SJCRH30 (cell line): ENCODE measurements around the gene A4GNT. TPM values are rescaled to one million over a fixed set of nuclear protein-coding genes. Genes with fewer than 3 reads are reported as not detected.

Source experiments
- DNase-seq, 2 experiments: peaks; one replicate each; pipeline ENCODE4 v3.0.0-alpha.2; 2015 to 2020
- H3K27ac ChIP-seq: fragments of 250-450 bp; sonication (Bioruptor Pico); 2 replicates; pipeline ENCODE4 v1.5.1; 2020; ENCODE audit warnings: mild to moderate bottlenecking, moderate library complexity
- H3K27me3 ChIP-seq: fragments of 250-450 bp; sonication (Bioruptor Pico); 2 replicates; pipeline ENCODE4 v1.5.1; 2020; ENCODE audit warnings: mild to moderate bottlenecking, moderate library complexity
- H3K36me3 ChIP-seq: fragments of 250-450 bp; sonication (Bioruptor Pico); 2 replicates; pipeline ENCODE4 v1.5.1; 2020; ENCODE audit warnings: mild to moderate bottlenecking, moderate library complexity
- H3K4me1 ChIP-seq: fragments of 250-450 bp; sonication (Bioruptor Pico); 2 replicates; pipeline ENCODE4 v1.5.1; 2020; ENCODE audit warnings: mild to moderate bottlenecking, moderate library complexity
- H3K4me3 ChIP-seq: fragments of 250-450 bp; sonication (Bioruptor Pico); 2 replicates; pipeline ENCODE4 v1.5.1; 2020; ENCODE audit warnings: mild to moderate bottlenecking, moderate library complexity
- H3K9me3 ChIP-seq: fragments of 250-450 bp; sonication (Bioruptor Pico); replicated peaks from 2 replicates; pipeline ENCODE4 v1.5.1; 2020; ENCODE audit warnings: mild to moderate bottlenecking, moderate library complexity
- total RNA-seq: library from RNA; depleted of rRNA; stranded (reverse); fragments of >200 nt; shearing (Covaris generic); gene quantifications from 2 replicates; pipeline ENCODE4 v1.2.3, GENCODE V29; 2014

A4GNT gene
- total RNA-seq, 1 experiment from 2014 or later = 0.16 TPM

DNA sequence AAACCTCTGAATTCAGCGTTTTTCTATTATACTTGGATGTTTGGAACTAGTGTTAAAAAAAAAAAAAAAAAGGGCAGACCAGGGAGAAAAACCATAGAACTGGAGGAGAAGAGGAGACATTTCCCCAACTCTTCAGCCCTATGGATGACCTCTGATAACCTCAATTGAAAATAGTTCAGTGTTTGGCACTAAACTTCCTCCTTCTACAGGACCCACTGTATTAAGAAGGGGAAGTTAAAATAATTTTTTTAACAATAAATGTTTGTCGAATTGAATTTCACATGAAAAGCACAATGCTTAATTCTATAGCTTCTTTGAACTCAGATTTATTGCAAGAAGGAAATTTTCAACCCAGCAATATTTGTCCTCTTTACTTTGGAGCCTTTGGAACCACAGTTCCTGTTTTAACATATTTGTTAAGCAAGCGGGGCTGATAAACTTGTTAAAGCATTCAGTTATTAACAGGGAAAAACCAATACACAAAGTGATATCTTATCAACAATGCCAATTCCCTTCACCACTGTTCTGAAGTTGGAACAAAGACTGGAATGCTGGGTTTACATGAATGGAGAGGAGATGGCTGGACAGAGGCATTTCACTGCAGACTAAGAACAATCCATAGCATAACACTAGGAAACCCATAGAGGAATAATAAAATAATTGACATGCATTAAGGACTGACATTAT, 3.1 kb upstream of the A4GNT start:
- Histone ChIP-seq H3K9me3 (no peaks in the 10 kb centered on the region), H3K27me3 (no peaks in the 10 kb centered on the region), H3K36me3 (no peaks in the 10 kb centered on the region), H3K4me3 (no peak overlapping the region), H3K27ac (no peak overlapping the region), H3K4me1 (peaks cover 6% of the 10 kb centered on the region)
- no peak for DNase-seq

GRCh38 chr3:138127636-138128365, 4.4 kb downstream of the A4GNT start:
- H3K27ac ChIP-seq = no peak overlapping the region; the same call in 1 of the 2 replicates
- no peaks in the 10 kb centered on the region for H3K27me3 ChIP-seq
- DNase-seq = peak; percentile 86 to 93
- H3K4me1 ChIP-seq = peaks cover 28% of the 10 kb centered on the region
- 0 out of 2 replicates have a peak, but pooled peaks cover 6% of the 10 kb centered on the region for H3K9me3 ChIP-seq
- H3K36me3 ChIP-seq = no peaks in the 10 kb centered on the region
- H3K4me3 ChIP-seq = no peak overlapping the region

- H3K27ac ChIP-seq = peak overlapping the region; percentile 49
- H3K27me3 ChIP-seq = no peaks in the 10 kb centered on the region
- H3K4me1 ChIP-seq = peaks cover 25% of the 10 kb centered on the region
- peak; percentile 72 to 87 for DNase-seq
- H3K9me3 ChIP-seq = 0 out of 2 replicates have a peak, but pooled peaks cover 6% of the 10 kb centered on the region
- H3K4me3 ChIP-seq = peak overlapping the region; percentile 41
- H3K36me3 ChIP-seq = no peaks in the 10 kb centered on the region
These were observed 6.5 kb downstream of the A4GNT start for GRCh38 chr3:138125548-138126221.

DNA sequence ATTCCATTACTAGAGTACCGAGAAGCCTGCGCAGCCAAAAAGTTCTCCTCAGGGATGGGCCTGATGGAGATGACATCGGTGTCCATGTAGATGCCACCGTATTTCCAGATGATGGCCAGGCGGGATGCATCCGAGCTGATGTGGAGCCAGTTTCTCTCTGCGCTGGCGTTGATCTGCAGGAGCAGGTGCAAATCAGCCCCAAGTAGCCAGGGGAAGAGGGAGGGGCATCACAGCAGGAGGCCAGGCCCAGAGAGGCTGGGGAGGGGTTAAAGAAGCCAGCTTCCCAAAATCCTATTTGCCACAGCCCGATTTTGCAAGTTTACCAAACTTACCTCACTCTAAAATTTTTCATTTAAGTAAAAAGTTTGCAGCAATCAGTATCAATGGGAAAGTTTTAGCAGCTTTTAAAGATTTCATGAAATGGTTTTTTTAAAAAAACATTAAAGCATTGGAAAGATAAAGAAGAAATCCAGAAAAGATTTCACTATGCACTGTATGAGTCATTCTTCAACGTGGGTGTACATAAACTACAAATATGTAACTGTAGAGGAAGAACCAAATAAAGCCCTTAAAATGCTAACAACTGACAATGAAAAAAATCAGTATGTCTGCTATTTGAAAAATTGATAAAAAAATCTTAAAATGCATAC, 7.4 kb downstream of the A4GNT start:
- DNase-seq = peak; percentile 95 to 97
- 0 out of 2 replicates have a peak, but pooled peaks cover 6% of the 10 kb centered on the region for H3K9me3 ChIP-seq
- no peaks in the 10 kb centered on the region for H3K36me3 ChIP-seq
- no peaks in the 10 kb centered on the region for H3K27me3 ChIP-seq
- peak overlapping the region; percentile 49 for H3K27ac ChIP-seq
- peak overlapping the region; percentile 41 for H3K4me3 ChIP-seq
- H3K4me1 ChIP-seq = peaks cover 24% of the 10 kb centered on the region

- H3K4me1 ChIP-seq = peaks cover 24% of the 10 kb centered on the region
These were observed 8.0 kb downstream of the A4GNT start for GRCh38 chr3:138124188-138124587.

DNA sequence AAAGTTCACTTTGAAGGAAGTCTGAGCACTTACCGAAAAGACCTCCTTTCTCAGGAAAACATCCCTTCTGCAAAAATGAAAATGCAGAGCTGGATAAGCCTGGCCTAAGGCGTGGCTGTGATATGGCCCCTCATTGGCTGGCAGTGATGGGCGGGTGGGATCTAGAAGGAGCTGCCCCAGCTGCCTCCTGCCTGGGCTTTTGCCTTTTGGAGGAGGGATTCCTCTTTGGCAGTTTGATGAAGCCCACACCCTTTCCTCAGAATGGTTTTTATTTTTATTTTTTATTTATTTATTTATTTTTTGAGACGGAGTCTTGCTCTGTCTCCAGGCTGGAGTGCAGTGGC, 12.8 kb downstream of the A4GNT start:
- Histone ChIP-seq H3K9me3 (0 out of 2 replicates have a peak, but pooled peaks cover 6% of the 10 kb centered on the region), H3K36me3 (no peaks in the 10 kb centered on the region), H3K4me1 (peaks cover 2% of the 10 kb centered on the region; the same call in 1 of the 2 replicates), H3K27ac (no peak overlapping the region), H3K4me3 (peak overlapping the region; percentile 16; the same call in 1 of the 2 replicates), H3K27me3 (no peaks in the 10 kb centered on the region)
- peak; percentile 62 to 71 for DNase-seq

More at GRCh38 chr3:138124188-138124587, 8.0 kb downstream of the A4GNT start:
- DNase-seq = no peak
- Histone ChIP-seq H3K27ac (peak overlapping the region; percentile 49; the same call in 1 of the 2 replicates), H3K36me3 (no peaks in the 10 kb centered on the region), H3K4me3 (no peak overlapping the region), H3K27me3 (no peaks in the 10 kb centered on the region), H3K9me3 (0 out of 2 replicates have a peak, but pooled peaks cover 6% of the 10 kb centered on the region)

DNA sequence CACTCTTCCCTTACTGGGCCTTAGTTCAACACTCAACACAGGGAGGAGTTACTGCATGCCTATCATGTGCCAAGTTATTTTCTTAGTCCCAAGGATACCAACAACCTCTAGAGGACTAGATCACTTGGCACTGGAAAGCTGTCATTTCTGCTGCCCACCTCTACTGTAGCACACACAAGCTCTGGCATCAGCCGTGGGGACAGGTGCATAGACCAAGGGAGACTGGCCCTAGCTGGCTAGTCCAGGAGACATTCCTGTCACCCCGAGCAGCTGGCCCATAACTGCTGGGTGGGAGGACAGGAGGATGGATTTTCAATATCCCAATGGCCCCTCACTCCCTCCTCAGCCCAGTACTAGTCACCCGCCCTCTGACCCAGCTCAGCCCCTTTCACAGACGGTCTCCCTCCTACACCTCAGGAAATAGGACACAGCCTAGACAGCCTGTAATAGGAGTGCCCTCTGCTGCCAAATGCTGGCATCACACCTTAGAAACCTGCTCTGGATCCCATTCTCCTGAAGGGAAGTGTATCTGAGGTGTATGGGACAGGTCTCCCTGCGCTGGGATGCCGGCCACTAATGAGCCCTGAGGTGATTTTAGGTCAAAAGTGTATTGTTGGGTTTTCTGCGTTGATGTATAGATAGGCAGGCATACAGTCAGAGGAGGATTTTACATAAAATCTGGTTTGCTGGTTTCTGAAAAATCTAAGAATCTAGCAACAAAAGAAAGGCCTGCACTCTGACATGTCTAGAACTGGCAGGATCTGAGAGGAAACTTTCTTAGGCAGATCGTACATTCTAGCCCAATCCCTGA, 13.4 kb downstream of the A4GNT start:
- Histone ChIP-seq H3K27me3 (no peaks in the 10 kb centered on the region), H3K27ac (no peak overlapping the region), H3K9me3 (0 out of 2 replicates have a peak, but pooled peaks cover 4% of the 10 kb centered on the region), H3K36me3 (no peaks in the 10 kb centered on the region), H3K4me1 (no peaks in the 10 kb centered on the region), H3K4me3 (peak overlapping the region; percentile 16; the same call in 1 of the 2 replicates)
- DNase-seq = peak; percentile 69 to 89

DNA sequence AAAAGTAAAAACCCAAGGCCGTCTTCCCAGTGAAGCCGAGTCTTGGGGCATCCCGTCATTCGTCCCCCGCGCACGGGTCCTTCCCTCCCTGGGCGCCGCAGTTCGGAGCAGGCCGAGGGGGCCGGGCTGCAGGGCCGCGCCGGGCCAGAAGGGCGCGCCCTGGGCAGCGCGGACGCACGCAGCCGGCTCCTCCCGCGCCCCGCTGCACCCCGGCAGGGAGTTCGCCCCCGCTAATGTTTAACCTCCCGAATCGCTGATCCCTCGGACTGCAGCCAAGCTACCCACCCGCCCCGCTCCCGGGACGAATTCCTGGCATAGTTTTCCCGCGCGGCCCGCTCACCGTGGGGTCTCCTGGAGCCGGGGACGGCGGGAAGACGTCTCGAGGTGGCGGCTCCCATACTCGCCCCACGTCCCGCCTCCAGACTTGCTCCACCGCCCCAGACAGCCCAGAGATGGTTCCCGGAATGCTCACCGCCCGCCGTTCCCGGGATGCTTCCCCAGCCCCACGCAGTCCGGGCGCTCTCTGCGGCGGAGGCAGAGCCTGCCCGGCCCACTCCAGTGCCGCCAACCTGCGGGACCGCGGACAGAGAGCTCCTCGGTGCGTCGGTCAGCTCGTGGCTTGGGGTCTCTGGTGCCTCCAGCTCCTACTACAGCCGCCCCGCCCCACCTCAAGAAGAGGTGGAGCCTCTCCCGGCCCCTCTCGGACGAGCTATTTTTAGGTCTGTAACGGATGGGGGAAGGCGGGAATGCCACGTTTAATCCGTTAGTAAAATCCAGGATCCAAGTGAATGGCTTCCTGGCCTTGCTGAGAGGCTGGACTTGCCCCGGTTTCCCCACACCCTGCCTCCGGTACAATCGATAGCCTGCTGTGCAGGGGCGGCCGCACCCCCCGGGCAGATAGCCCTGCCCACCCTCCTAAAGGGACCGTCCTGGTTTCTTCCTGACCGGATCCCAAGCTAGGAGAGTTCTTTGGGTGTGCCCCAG, 16.9 kb downstream of the A4GNT start, which contains the start of gene DZIP1L:
TSS of gene DZIP1L (minus strand) at position 621 of the 984 bp plus-strand sequence. CDS start 11,637 bp downstream, outside the sequence.
- DNase-seq = peak; percentile 82 to 83
- Histone ChIP-seq H3K9me3 (no peaks in the 10 kb centered on the region), H3K27ac (peak within 1 kb of the TSS; percentile 78), H3K4me1 (no peaks in the 10 kb centered on the region), H3K27me3 (no peaks in the 10 kb centered on the region), H3K4me3 (peak within 1 kb of the TSS; percentile 88), H3K36me3 (no peaks in the 10 kb centered on the region; the same call in 1 of the 2 replicates)

GRCh38 chr3:138114431-138114918, 17.7 kb downstream of the A4GNT start:
- Histone ChIP-seq H3K27me3 (no peaks in the 10 kb centered on the region), H3K9me3 (no peaks in the 10 kb centered on the region), H3K4me1 (no peaks in the 10 kb centered on the region), H3K4me3 (peak overlapping the region; percentile 88), H3K36me3 (no peaks in the 10 kb centered on the region; the same call in none of the 2 replicates), H3K27ac (peak overlapping the region; percentile 78)
- DNase-seq = peak; percentile 50 to 62

DNA sequence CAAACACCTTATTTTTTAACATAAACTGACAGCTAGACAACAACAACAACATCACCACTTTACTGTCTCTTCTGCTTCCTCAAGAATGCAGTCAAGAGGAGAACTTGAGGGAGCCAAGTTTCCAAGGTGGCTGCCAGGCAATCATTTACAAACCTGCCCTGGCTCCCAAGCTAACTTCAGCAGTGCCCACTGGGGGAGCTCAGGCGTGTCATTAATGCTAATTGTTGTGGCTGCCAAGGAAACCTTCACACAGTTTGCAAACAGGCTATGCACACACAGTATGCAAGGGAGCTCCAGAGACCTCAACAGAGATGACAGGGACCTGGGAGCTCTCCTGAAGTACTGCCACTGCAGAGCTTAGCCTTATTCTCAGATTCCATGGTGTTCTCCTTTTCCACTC, 18.9 kb downstream of the A4GNT start:
- Histone ChIP-seq H3K4me1 (no peaks in the 10 kb centered on the region), H3K4me3 (no peak overlapping the region), H3K9me3 (no peaks in the 10 kb centered on the region), H3K36me3 (peaks cover 4% of the 10 kb centered on the region), H3K27me3 (no peaks in the 10 kb centered on the region), H3K27ac (no peak overlapping the region)
- no peak for DNase-seq

GRCh38 chr3:138112362-138112761, 19.8 kb downstream of the A4GNT start:
- H3K27me3 ChIP-seq = no peaks in the 10 kb centered on the region
- H3K4me1 ChIP-seq = no peaks in the 10 kb centered on the region
- no peak overlapping the region for H3K27ac ChIP-seq
- peaks cover 4% of the 10 kb centered on the region for H3K36me3 ChIP-seq
- H3K4me3 ChIP-seq = no peak overlapping the region
- DNase-seq = no peak
- no peaks in the 10 kb centered on the region for H3K9me3 ChIP-seq

- DNase-seq = no peak
- H3K27me3 ChIP-seq = no peaks in the 10 kb centered on the region
- no peaks in the 10 kb centered on the region for H3K9me3 ChIP-seq
- H3K4me1 ChIP-seq = no peaks in the 10 kb centered on the region
- peaks cover 17% of the 10 kb centered on the region for H3K36me3 ChIP-seq
- no peak overlapping the region for H3K4me3 ChIP-seq
- no peak overlapping the region for H3K27ac ChIP-seq
These were observed 26.6 kb downstream of the A4GNT start for GRCh38 chr3:138105598-138105997.
